Breast epithelium (tissue), 3 donors: ENCODE measurements around the gene MPST.

ENCODE experiments used
- POLR2A ChIP-seq: fragments of 450-650 bp; IDR thresholded peaks from one replicate; pipeline ENCODE4 v1.6.1; 2016; ENCODE audit warnings: antibody characterized with exemption, mild to moderate bottlenecking, moderate library complexity
- POLR2AphosphoS5 ChIP-seq, 3 donors: sonication (generic); formaldehyde crosslinking; IDR thresholded peaks; one replicate each; pipeline ENCODE4 v1.6.1; 2017; ENCODE audit warnings: antibody characterized with exemption in 3 of 3
- TF ChIP-seq, protein P1 (sequence below), 3 donors: fragments of 450-650 bp; IDR thresholded peaks; one replicate each; pipeline ENCODE4 v1.5.1; 2016 to 2017; ENCODE audit warnings: antibody characterized with exemption in 3 of 3, mild to moderate bottlenecking in 3 of 3, moderate library complexity in 3 of 3

DNA sequence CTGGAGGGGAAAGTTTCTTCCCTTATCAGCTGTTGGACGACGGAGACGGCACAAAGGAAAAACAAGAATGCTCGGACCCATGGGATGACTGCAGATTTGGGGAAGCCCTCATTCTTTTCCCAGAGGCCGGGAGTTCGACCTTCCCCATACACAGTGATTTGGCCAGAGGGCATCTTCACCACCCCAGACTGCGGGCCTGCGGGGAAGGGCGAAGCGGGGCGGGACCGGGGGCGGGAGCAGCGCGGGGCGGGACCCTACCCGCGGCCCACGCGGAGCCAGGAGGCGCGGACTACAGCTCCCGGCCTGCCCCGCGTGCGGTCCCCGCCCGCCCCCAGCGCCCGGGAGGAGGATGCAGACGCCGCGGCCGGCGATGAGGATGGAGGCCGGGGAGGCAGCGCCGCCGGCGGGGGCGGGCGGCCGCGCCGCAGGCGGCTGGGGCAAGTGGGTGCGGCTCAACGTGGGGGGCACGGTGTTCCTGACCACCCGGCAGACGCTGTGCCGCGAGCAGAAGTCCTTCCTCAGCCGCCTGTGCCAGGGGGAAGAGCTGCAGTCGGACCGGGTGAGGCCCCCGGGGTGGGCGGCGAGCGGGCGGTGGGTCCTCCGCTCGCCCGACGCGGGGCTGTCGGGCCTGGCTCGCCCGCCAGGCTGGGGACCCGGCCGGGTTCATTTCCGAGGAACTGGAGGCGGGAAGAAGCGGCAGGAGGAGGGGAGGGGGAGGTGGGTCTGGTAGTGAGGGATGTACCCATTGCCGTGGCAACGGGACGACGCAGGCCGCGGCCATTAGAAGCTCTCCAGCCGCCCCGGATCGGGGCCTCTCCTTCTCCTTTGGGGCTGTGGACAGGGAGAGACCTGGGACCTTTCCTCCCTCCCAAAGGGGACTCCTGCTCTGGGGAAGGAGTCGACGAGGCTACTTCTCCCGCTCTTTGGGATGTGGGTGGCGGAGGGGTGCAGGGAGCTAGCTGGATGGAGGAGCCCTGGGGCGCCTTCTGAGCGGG is 32.1 kb downstream of the MPST start, which contains the start of gene KCTD17:
- no peak for TF ChIP-seq POLR2A
- TF ChIP-seq, protein P1, sequence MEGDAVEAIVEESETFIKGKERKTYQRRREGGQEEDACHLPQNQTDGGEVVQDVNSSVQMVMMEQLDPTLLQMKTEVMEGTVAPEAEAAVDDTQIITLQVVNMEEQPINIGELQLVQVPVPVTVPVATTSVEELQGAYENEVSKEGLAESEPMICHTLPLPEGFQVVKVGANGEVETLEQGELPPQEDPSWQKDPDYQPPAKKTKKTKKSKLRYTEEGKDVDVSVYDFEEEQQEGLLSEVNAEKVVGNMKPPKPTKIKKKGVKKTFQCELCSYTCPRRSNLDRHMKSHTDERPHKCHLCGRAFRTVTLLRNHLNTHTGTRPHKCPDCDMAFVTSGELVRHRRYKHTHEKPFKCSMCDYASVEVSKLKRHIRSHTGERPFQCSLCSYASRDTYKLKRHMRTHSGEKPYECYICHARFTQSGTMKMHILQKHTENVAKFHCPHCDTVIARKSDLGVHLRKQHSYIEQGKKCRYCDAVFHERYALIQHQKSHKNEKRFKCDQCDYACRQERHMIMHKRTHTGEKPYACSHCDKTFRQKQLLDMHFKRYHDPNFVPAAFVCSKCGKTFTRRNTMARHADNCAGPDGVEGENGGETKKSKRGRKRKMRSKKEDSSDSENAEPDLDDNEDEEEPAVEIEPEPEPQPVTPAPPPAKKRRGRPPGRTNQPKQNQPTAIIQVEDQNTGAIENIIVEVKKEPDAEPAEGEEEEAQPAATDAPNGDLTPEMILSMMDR (IDR thresholded peaks at IDR 0.05): no peak
- TF ChIP-seq POLR2AphosphoS5 (IDR thresholded peaks at IDR 0.05): no peak
